B cell (primary cell): ENCODE results near the gene MTCL1. TPM values are rescaled to one million over a fixed set of nuclear protein-coding genes. Genes with fewer than 3 reads are reported as not detected.

Source experiments
- ATAC-seq: fragments of 200-7000 bp; cut with Tn5 transposase; one replicate; pipeline ENCODE4 v1.10.0; 2021; ENCODE audit warnings: low read depth, mild to moderate bottlenecking, moderate number of reproducible peaks, moderate library complexity
- CTCF ChIA-PET: fragments of 350-600 bp; sonication (Branson Sonifier 250); formaldehyde crosslinking; loops from one replicate; lab custom pipeline; 2021; ENCODE audit warnings: antibody characterized with exemption, inconsistent platforms; lab: Charles Lee
- POLR2A ChIA-PET: fragments of 350-600 bp; sonication (Branson Sonifier 250); formaldehyde crosslinking; loops from one replicate; lab custom pipeline; 2021; ENCODE audit warnings: antibody characterized with exemption; lab: Charles Lee
- DNase-seq: peaks from one replicate; pipeline ENCODE4 v3.0.0; 2013
- H2AFZ ChIP-seq: 2 replicates; pipeline ENCODE4 v1.6.1; 2012; ENCODE audit warnings: mild to moderate bottlenecking, low read depth, low read length; ENCODE audit not compliant: insufficient read depth, poor library complexity, severe bottlenecking
- H3K27ac ChIP-seq, 2 donors: 1 replicate in 1 of 2; 2 replicates in 1 of 2; pipeline ENCODE4 v1.5.1; 2012 to 2013; ENCODE audit warnings: low read length in 2 of 2, mild to moderate bottlenecking in 2 of 2, moderate library complexity in 1 of 2
- H3K27me3 ChIP-seq, 4 experiments: fragments of 200-600 bp in 1 of 4; sonication (generic) in 1 of 4; replicated peaks in 1 of 4; 1 replicate in 2 of 4; 2 replicates in 2 of 4; pipeline versions ENCODE4 v1.6.1 to v1.7.0; 2013 to 2016; ENCODE audit warnings: low read length in 3 of 4, mild to moderate bottlenecking in 2 of 4, mixed read lengths in 1 of 4, moderate library complexity in 1 of 4; ENCODE audit not compliant: insufficient read depth in 4 of 4, control insufficient read depth in 3 of 4; ENCODE audit errors: control extremely low read depth in 1 of 4
- H3K36me3 ChIP-seq, 2 experiments: replicated peaks in 1 of 2; 1 replicate in 1 of 2; 2 replicates in 1 of 2; pipeline versions ENCODE4 v1.6.1 to v1.7.1; 2013; ENCODE audit warnings: low read length in 1 of 2; ENCODE audit not compliant: insufficient read depth in 2 of 2, control insufficient read depth in 1 of 2; ENCODE audit errors: control extremely low read depth in 1 of 2, extremely low read depth in 1 of 2
- H3K4me1 ChIP-seq, 2 donors: fragments of 200-600 bp in 1 of 2; sonication (generic) in 1 of 2; 1 replicate in 1 of 2; 2 replicates in 1 of 2; pipeline versions ENCODE4 v1.5.1 to v1.6.1; 2013 to 2017; ENCODE audit warnings: low read length in 2 of 2; ENCODE audit not compliant: control insufficient read depth in 2 of 2, insufficient read depth in 2 of 2
- H3K4me2 ChIP-seq: replicated peaks from 2 replicates; pipeline ENCODE3; 2012; ENCODE audit warnings: mild to moderate bottlenecking, low read depth, low read length; ENCODE audit not compliant: poor library complexity, severe bottlenecking
- H3K4me3 ChIP-seq, 5 experiments: fragments of 200-600 bp in 1 of 5; sonication (generic) in 1 of 5; 1 replicate in 3 of 5; 2 replicates in 2 of 5; pipeline versions ENCODE4 v1.5.1 to v1.7.0; 2011 to 2016; ENCODE audit warnings: low read length in 4 of 5, mild to moderate bottlenecking in 4 of 5, low read depth in 2 of 5, control low read depth in 1 of 5, moderate library complexity in 1 of 5; ENCODE audit not compliant: insufficient read depth in 1 of 5; ENCODE audit errors: control extremely low read depth in 1 of 5, extremely low read depth in 1 of 5
- H3K79me2 ChIP-seq: fragments of 200-600 bp; sonication (generic); one replicate; pipeline ENCODE4 v1.6.0; 2016; ENCODE audit warnings: low read length; ENCODE audit not compliant: control insufficient read depth, insufficient read depth
- H3K9ac ChIP-seq: fragments of 200-600 bp; sonication (generic); 2 replicates; pipeline ENCODE4 v1.6.1; 2017; ENCODE audit warnings: mild to moderate bottlenecking, low read length, moderate library complexity
- H3K9me3 ChIP-seq, 3 donors: one replicate each; pipeline versions ENCODE4 v1.6.1 to v1.7.1; 2013; ENCODE audit warnings: low read length in 2 of 3; ENCODE audit not compliant: control insufficient read depth in 2 of 3, insufficient read depth in 1 of 3; ENCODE audit errors: control extremely low read depth in 1 of 3
- H4K20me1 ChIP-seq: 2 replicates; pipeline ENCODE4 v1.6.0; 2012; ENCODE audit warnings: mild to moderate bottlenecking, low read length; ENCODE audit not compliant: insufficient read depth, control insufficient read depth, poor library complexity, severe bottlenecking
- H3K27ac Mint-ChIP-seq: one replicate; pipeline ENCODE4 v1.8.0; 2021; ENCODE audit warnings: mixed read lengths
- H3K27me3 Mint-ChIP-seq: one replicate; pipeline ENCODE4 v1.8.0; 2021; ENCODE audit warnings: mixed read lengths
- H3K4me1 Mint-ChIP-seq: one replicate; pipeline ENCODE4 v1.8.0; 2021; ENCODE audit warnings: mixed read lengths
- H3K4me3 Mint-ChIP-seq: one replicate; pipeline ENCODE4 v1.8.0; 2021; ENCODE audit warnings: mixed read lengths
- H3K9me3 Mint-ChIP-seq: one replicate; pipeline ENCODE4 v1.8.0; 2022; ENCODE audit warnings: mixed read lengths; ENCODE audit not compliant: insufficient read depth
- EZH2 ChIP-seq: IDR thresholded peaks from 2 replicates; pipeline ENCODE4 v1.6.1; 2012; ENCODE audit warnings: borderline replicate concordance, low read depth, mild to moderate bottlenecking, moderate library complexity, low read length; ENCODE audit not compliant: insufficient read depth, poor library complexity, severe bottlenecking
- WGBS: methylation state at CpG from one replicate; pipeline ENCODE4 v1.1.5; 2013; ENCODE audit warnings: missing lambda C conversion rate; ENCODE audit not compliant: insufficient coverage; 5-methylcytosine and 5-hydroxymethylcytosine counted together
- intact Hi-C: fragments of 100-400 bp; cut with micrococcal nuclease; formaldehyde crosslinking; loops from one replicate; pipeline ENCODE4 v1.10.0; 2022
- polyA plus RNA-seq: library from polyadenylated mRNA; depleted of rRNA; stranded (reverse); fragments of >200 nt; gene quantifications from 2 replicates; pipeline ENCODE4 v1.2.3, GENCODE V29; 2012
- total RNA-seq, 2 donors: library from RNA; stranded (reverse); fragments of 120-200 nt in 1 of 2; gene quantifications; 1 replicate in 1 of 2; 2 replicates in 1 of 2; pipeline versions ENCODE4 v1.2.3 to v1.2.4, GENCODE V29; 2013 to 2022
- TF ChIP-seq, protein P1 (sequence below): fragments of 200-600 bp; IDR thresholded peaks from one replicate; pipeline ENCODE4 v1.8.0; 2022; ENCODE audit warnings: antibody characterized with exemption, mild to moderate bottlenecking

Gene MTCL1
- total and polyA plus RNA-seq, 2 donors (not counting 1 experiment from before 2014, with no cell fraction given): 2.7 to 5.8 TPM

GRCh38 chr18:8818982-8819381 lies 113.6 kb downstream of the MTCL1 start:
- CTCF ChIA-PET: no interaction called here

DNA sequence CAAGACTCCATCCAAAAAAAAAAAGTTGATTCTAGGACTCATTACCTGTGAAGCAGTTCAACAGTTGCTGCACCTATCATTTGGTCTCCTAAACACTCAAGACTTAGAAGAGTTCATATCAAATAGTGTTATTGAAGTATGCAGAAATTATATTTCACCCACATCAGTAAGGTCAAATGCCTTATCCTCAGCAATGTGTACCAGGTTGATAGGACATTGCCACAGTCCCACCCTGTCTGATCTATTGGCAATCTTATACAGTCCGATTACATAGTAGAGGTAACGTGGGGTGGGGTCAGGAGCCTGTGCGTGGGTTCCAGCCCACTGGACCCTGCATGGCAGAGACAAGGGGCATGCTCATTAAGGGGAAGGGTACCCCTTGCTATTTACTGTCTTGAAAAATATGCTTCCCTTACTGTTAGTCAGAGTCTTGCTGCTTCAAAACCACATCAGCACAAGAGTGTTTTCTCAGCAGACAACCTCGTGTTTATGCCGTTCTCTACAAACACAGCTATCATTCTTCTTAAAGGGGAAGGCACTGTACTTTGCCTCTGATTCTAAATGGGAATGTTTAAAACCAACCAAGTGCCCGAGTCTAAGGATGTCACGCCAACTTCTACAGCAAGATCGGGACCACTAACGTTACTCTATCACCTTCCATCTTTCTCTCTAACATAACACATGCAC lies 115.2 kb downstream of the MTCL1 start:
- no peaks in the 10 kb centered on the region for H3K4me1 Mint-ChIP-seq
- no peaks in the 10 kb centered on the region for H3K9me3 ChIP-seq
- WGBS: 93% methylated on average over 6 of the region's 9 CpGs

More at GRCh38 chr18:8818982-8819381, 113.6 kb downstream of the MTCL1 start:
- DNase-seq (no peak), ATAC-seq (no peak)
- H3K36me3 ChIP-seq: peaks cover 0 to 2% of the 10 kb centered on the region in 2 experiments
- POLR2A ChIA-PET: no interaction called here
- no peaks in the 10 kb centered on the region for H3K4me1 ChIP-seq
- intact Hi-C loops: loop anchor here (10.0 kb wide), 1 partner anchor 156 kb away; no protein-coding TSS in a partner anchor
- Mint-ChIP-seq H3K27ac (no peak overlapping the region), H3K4me1 (no peaks in the 10 kb centered on the region), H3K4me3 (no peak overlapping the region), H3K27me3 (no peaks in the 10 kb centered on the region), H3K9me3 (no peaks in the 10 kb centered on the region)
- H3K79me2 ChIP-seq: no peaks in the 10 kb centered on the region
- no peak overlapping the region for H3K27ac ChIP-seq
- TF ChIP-seq, protein P1, sequence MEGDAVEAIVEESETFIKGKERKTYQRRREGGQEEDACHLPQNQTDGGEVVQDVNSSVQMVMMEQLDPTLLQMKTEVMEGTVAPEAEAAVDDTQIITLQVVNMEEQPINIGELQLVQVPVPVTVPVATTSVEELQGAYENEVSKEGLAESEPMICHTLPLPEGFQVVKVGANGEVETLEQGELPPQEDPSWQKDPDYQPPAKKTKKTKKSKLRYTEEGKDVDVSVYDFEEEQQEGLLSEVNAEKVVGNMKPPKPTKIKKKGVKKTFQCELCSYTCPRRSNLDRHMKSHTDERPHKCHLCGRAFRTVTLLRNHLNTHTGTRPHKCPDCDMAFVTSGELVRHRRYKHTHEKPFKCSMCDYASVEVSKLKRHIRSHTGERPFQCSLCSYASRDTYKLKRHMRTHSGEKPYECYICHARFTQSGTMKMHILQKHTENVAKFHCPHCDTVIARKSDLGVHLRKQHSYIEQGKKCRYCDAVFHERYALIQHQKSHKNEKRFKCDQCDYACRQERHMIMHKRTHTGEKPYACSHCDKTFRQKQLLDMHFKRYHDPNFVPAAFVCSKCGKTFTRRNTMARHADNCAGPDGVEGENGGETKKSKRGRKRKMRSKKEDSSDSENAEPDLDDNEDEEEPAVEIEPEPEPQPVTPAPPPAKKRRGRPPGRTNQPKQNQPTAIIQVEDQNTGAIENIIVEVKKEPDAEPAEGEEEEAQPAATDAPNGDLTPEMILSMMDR: no peak
- TF ChIP-seq EZH2: no peak
- no peaks in the 10 kb centered on the region for H3K9me3 ChIP-seq
- no peaks in the 10 kb centered on the region for H4K20me1 ChIP-seq
- no peak overlapping the region for H3K4me3 ChIP-seq
- 90% methylated on average over 15 of the region's 15 CpGs for WGBS
- H3K4me2 ChIP-seq: no peak overlapping the region
- H3K9ac ChIP-seq: no peak overlapping the region
- no peaks in the 10 kb centered on the region for H3K27me3 ChIP-seq
- no peak overlapping the region for H2AFZ ChIP-seq

More for the DNA sequence above, 115.2 kb downstream of the MTCL1 start:
- Histone ChIP-seq H3K27ac (no peak overlapping the region), H3K4me3 (no peak overlapping the region), H3K9ac (no peak overlapping the region), H3K4me2 (no peak overlapping the region), H3K79me2 (no peaks in the 10 kb centered on the region), H3K4me1 (no peaks in the 10 kb centered on the region), H4K20me1 (no peaks in the 10 kb centered on the region), H3K36me3 (peaks cover 0 to 4% of the 10 kb centered on the region in 2 experiments), H3K27me3 (no peaks in the 10 kb centered on the region), H2AFZ (no peak overlapping the region)
- Mint-ChIP-seq H3K27me3 (no peaks in the 10 kb centered on the region), H3K4me3 (no peak overlapping the region), H3K27ac (no peak overlapping the region), H3K9me3 (no peaks in the 10 kb centered on the region)
- ATAC-seq (no peak), DNase-seq (no peak)
- TF ChIP-seq EZH2: no peak
- TF ChIP-seq, protein P1: no peak
- CTCF ChIA-PET: no interaction called here
- POLR2A ChIA-PET: no interaction called here
- intact Hi-C loops: no loop called here
